Measurements from ENCODE around the gene CACNB1.
A peak's percentile ranks its signal among the peaks of the same experiment; 100 is the strongest.

DNA sequence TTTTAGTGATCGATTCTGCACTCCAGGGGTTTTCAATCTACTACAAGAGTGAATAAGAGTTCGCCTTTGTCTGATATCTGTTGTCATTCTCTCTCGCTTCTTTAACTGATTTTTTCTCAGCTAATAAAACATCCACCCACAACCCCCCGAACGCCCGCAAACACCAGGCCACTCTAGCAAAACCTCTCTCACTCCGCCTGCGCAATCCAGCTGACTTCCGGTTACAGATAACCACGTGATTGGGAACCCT, 2.3 kb upstream of the CACNB1 start:
- TF ChIP-seq, protein P1, sequence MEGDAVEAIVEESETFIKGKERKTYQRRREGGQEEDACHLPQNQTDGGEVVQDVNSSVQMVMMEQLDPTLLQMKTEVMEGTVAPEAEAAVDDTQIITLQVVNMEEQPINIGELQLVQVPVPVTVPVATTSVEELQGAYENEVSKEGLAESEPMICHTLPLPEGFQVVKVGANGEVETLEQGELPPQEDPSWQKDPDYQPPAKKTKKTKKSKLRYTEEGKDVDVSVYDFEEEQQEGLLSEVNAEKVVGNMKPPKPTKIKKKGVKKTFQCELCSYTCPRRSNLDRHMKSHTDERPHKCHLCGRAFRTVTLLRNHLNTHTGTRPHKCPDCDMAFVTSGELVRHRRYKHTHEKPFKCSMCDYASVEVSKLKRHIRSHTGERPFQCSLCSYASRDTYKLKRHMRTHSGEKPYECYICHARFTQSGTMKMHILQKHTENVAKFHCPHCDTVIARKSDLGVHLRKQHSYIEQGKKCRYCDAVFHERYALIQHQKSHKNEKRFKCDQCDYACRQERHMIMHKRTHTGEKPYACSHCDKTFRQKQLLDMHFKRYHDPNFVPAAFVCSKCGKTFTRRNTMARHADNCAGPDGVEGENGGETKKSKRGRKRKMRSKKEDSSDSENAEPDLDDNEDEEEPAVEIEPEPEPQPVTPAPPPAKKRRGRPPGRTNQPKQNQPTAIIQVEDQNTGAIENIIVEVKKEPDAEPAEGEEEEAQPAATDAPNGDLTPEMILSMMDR (IDR thresholded peaks at IDR 0.05), result no peak
- no peak for TF ChIP-seq EP300 (IDR thresholded peaks at IDR 0.05)
- TF ChIP-seq POLR2AphosphoS5 (IDR thresholded peaks at IDR 0.05), result peak; percentile 44
- no peak for TF ChIP-seq POLR2A (IDR thresholded peaks at IDR 0.05)

Data from gastroesophageal sphincter (tissue), 3 donors.